ENCODE measurements around the gene CARMIL3.

GRCh38 chr14:24058951-24059475 lies 7.2 kb downstream of the CARMIL3 start:
- TF ChIP-seq CTCF (IDR thresholded peaks at IDR 0.05; ENCODE audit: low read depth, low read length) (no peak), EZH2phosphoT487 (IDR thresholded peaks at IDR 0.05; ENCODE audit: low read depth) (no peak)
